Stimulated activated naive CD8-positive, alpha-beta T cell treated with anti-CD3 and anti-CD28 coated beads, Interleukin-15, amount 100 ng/mL, for 72 hours (primary cell): Measurements from ENCODE around the gene TMEM114.
"Not testable (repeated sequence)": the region's sequence is repeated elsewhere in the genome, so short reads cannot be mapped to it uniquely, and the experiment has no call there.

Experiments
- ATAC-seq: fragments of 150-1000 bp; cut with Tn5 transposase; 2 replicates; pipeline ENCODE4 v1.10.0; 2021; ENCODE audit warnings: mild to moderate bottlenecking, moderate library complexity
- DNase-seq, 2 donors: peaks; one replicate each; pipeline ENCODE4 v3.0.0; 2021 to 2022
- H3K27ac Mint-ChIP-seq, 2 donors: one replicate each; pipeline ENCODE4 v1.8.0; 2022; ENCODE audit warnings: mild to moderate bottlenecking in 2 of 2, mixed read lengths in 2 of 2, moderate library complexity in 2 of 2
- H3K27me3 Mint-ChIP-seq: one replicate; pipeline ENCODE4 v1.8.0; 2022; ENCODE audit warnings: mixed read lengths
- H3K4me1 Mint-ChIP-seq: one replicate; pipeline ENCODE4 v1.8.0; 2022; ENCODE audit warnings: mild to moderate bottlenecking, mixed read lengths
- H3K4me3 Mint-ChIP-seq, 2 donors: one replicate each; pipeline ENCODE4 v1.8.0; 2022; ENCODE audit warnings: mild to moderate bottlenecking in 2 of 2, mixed read lengths in 2 of 2, moderate library complexity in 1 of 2
- H3K9me3 Mint-ChIP-seq, 2 donors: one replicate each; pipeline ENCODE4 v1.8.0; 2022; ENCODE audit warnings: mixed read lengths in 2 of 2

Gene TMEM114

GRCh38 chr16:8570393-8570792, 19.9 kb downstream of the TMEM114 start:
- H3K4me1 Mint-ChIP-seq, H3K4me3 Mint-ChIP-seq, ATAC-seq, H3K9me3 Mint-ChIP-seq, DNase-seq, H3K27ac Mint-ChIP-seq: not testable (repeated sequence)
- H3K27me3 Mint-ChIP-seq: peaks cover 43% of the 10 kb centered on the region

- DNase-seq (no peak), ATAC-seq (no peak)
- Mint-ChIP-seq H3K4me3 (no peak overlapping the region), H3K27me3 (peaks cover 42% of the 10 kb centered on the region), H3K4me1 (peaks cover 5% of the 10 kb centered on the region), H3K9me3 (no peaks in the 10 kb centered on the region), H3K27ac (no peak overlapping the region)
Measured at GRCh38 chr16:8569650-8570346, 20.5 kb downstream of the TMEM114 start.

GRCh38 chr16:8568231-8568617, 22.1 kb downstream of the TMEM114 start:
- Mint-ChIP-seq H3K27ac (no peak overlapping the region), H3K9me3 (no peaks in the 10 kb centered on the region), H3K4me1 (peaks cover 5% of the 10 kb centered on the region), H3K27me3 (peaks cover 32% of the 10 kb centered on the region), H3K4me3 (no peak overlapping the region)
- no peak for ATAC-seq
- no peak for DNase-seq

- Mint-ChIP-seq H3K27me3 (peaks cover 26% of the 10 kb centered on the region), H3K9me3 (no peaks in the 10 kb centered on the region), H3K4me1 (no peaks in the 10 kb centered on the region), H3K27ac (no peak overlapping the region), H3K4me3 (no peak overlapping the region)
- peak; percentile 81 to 83 for DNase-seq
- peak; percentile 90 for ATAC-seq
Measured at GRCh38 chr16:8567355-8568230, 22.7 kb downstream of the TMEM114 start.

GRCh38 chr16:8565498-8565897, 24.8 kb downstream of the TMEM114 start:
- ATAC-seq (peak; percentile 36), DNase-seq (peak in 1 of 2 donors; percentile 24)
- peaks cover 14% of the 10 kb centered on the region for H3K27me3 Mint-ChIP-seq
- H3K9me3 Mint-ChIP-seq: no peaks in the 10 kb centered on the region
- H3K4me1 Mint-ChIP-seq: no peaks in the 10 kb centered on the region
- H3K4me3 Mint-ChIP-seq: no peak overlapping the region
- no peak overlapping the region for H3K27ac Mint-ChIP-seq

GRCh38 chr16:8564934-8565345, 25.4 kb downstream of the TMEM114 start:
- no peaks in the 10 kb centered on the region for H3K9me3 Mint-ChIP-seq
- DNase-seq (no peak), ATAC-seq (no peak)
- H3K4me3 Mint-ChIP-seq: no peak overlapping the region
- H3K27me3 Mint-ChIP-seq: peaks cover 9% of the 10 kb centered on the region
- no peaks in the 10 kb centered on the region for H3K4me1 Mint-ChIP-seq
- no peak overlapping the region for H3K27ac Mint-ChIP-seq

GRCh38 chr16:8563944-8564540, 26.3 kb downstream of the TMEM114 start:
- not testable (repeated sequence) for H3K4me3 Mint-ChIP-seq, H3K27ac Mint-ChIP-seq, H3K27me3 Mint-ChIP-seq, DNase-seq, ATAC-seq, H3K4me1 Mint-ChIP-seq, H3K9me3 Mint-ChIP-seq

- no peak overlapping the region for H3K27ac Mint-ChIP-seq
- H3K4me1 Mint-ChIP-seq: no peaks in the 10 kb centered on the region
- no peaks in the 10 kb centered on the region for H3K9me3 Mint-ChIP-seq
- no peak overlapping the region for H3K4me3 Mint-ChIP-seq
- no peaks in the 10 kb centered on the region for H3K27me3 Mint-ChIP-seq
- DNase-seq: no peak
- no peak for ATAC-seq
Measured at GRCh38 chr16:8561496-8561895, 28.8 kb downstream of the TMEM114 start.

GRCh38 chr16:8555400-8555799, 34.9 kb downstream of the TMEM114 start:
- H3K4me3 Mint-ChIP-seq: no peak overlapping the region
- peaks cover 42% of the 10 kb centered on the region for H3K27me3 Mint-ChIP-seq
- H3K9me3 Mint-ChIP-seq: no peaks in the 10 kb centered on the region
- H3K27ac Mint-ChIP-seq: no peak overlapping the region
- ATAC-seq (no peak), DNase-seq (no peak)
- H3K4me1 Mint-ChIP-seq: peaks cover 6% of the 10 kb centered on the region

- H3K4me1 Mint-ChIP-seq: peaks cover 6% of the 10 kb centered on the region
- ATAC-seq: no peak
- H3K4me3 Mint-ChIP-seq: no peak overlapping the region
- H3K27ac Mint-ChIP-seq: no peak overlapping the region
- no peaks in the 10 kb centered on the region for H3K9me3 Mint-ChIP-seq
- DNase-seq: no peak
- peaks cover 42% of the 10 kb centered on the region for H3K27me3 Mint-ChIP-seq
Measured at GRCh38 chr16:8554881-8555280, 35.4 kb downstream of the TMEM114 start.

- DNase-seq (no peak), ATAC-seq (no peak)
- Mint-ChIP-seq H3K9me3 (no peaks in the 10 kb centered on the region), H3K27ac (no peak overlapping the region), H3K4me3 (no peak overlapping the region), H3K4me1 (peaks cover 6% of the 10 kb centered on the region), H3K27me3 (peaks cover 50% of the 10 kb centered on the region)
Measured at GRCh38 chr16:8554022-8554421, 36.3 kb downstream of the TMEM114 start.

GRCh38 chr16:8552487-8553221, 37.7 kb downstream of the TMEM114 start:
- ATAC-seq: no peak
- Mint-ChIP-seq H3K4me1 (peaks cover 6% of the 10 kb centered on the region), H3K27me3 (peaks cover 58% of the 10 kb centered on the region), H3K9me3 (no peaks in the 10 kb centered on the region), H3K27ac (no peak overlapping the region), H3K4me3 (no peak overlapping the region)
- DNase-seq: no peak

GRCh38 chr16:8551388-8552332, 38.7 kb downstream of the TMEM114 start:
- ATAC-seq: no peak
- no peak overlapping the region for H3K27ac Mint-ChIP-seq
- H3K4me3 Mint-ChIP-seq: no peak overlapping the region
- peaks cover 6% of the 10 kb centered on the region for H3K4me1 Mint-ChIP-seq
- no peak for DNase-seq
- no peaks in the 10 kb centered on the region for H3K9me3 Mint-ChIP-seq
- peaks cover 65% of the 10 kb centered on the region for H3K27me3 Mint-ChIP-seq

GRCh38 chr16:8550728-8551387, 39.5 kb downstream of the TMEM114 start:
- ATAC-seq (no peak), DNase-seq (no peak)
- Mint-ChIP-seq H3K9me3 (no peaks in the 10 kb centered on the region), H3K27ac (no peak overlapping the region), H3K4me1 (peaks cover 6% of the 10 kb centered on the region), H3K27me3 (peaks cover 64% of the 10 kb centered on the region), H3K4me3 (no peak overlapping the region)
